HL-60 (cell line): ENCODE results near the gene LIMCH1.

Source experiments
- DNase-seq, 2 experiments: peaks; one replicate each; pipeline ENCODE4 v3.0.0-alpha.2; 2010 to 2020; ENCODE audit warnings: low read depth in 1 of 2, low spot score in 1 of 2
- H3K27ac ChIP-seq: fragments of 250-450 bp; sonication (Bioruptor Pico); replicated peaks from 2 replicates; pipeline ENCODE4 v1.5.1; 2020; ENCODE audit warnings: mild to moderate bottlenecking, moderate library complexity
- H3K27me3 ChIP-seq: fragments of 250-450 bp; sonication (Bioruptor Pico); 2 replicates; pipeline ENCODE4 v1.5.1; 2021; ENCODE audit warnings: mild to moderate bottlenecking, moderate library complexity; ENCODE audit not compliant: insufficient read depth, poor library complexity, severe bottlenecking
- H3K4me3 ChIP-seq: replicated peaks from 2 replicates; pipeline ENCODE4 v1.5.1; 2011; ENCODE audit warnings: mild to moderate bottlenecking, control low read depth, low read length; ENCODE audit not compliant: insufficient read depth
- CTCF ChIP-seq: IDR thresholded peaks from one replicate; pipeline ENCODE4 v1.5.1; 2011; ENCODE audit warnings: low read length, control low read depth, inconsistent platforms; ENCODE audit not compliant: insufficient read depth
- GABPA ChIP-seq: IDR thresholded peaks from 2 replicates; pipeline ENCODE4 v1.6.1; 2012; ENCODE audit warnings: low read depth
- POLR2AphosphoS5 ChIP-seq: IDR thresholded peaks from 2 replicates; pipeline ENCODE4 v1.6.1; 2012; ENCODE audit warnings: low read depth
- SPI1 ChIP-seq: IDR thresholded peaks from 2 replicates; pipeline ENCODE4 v1.6.1; 2012; ENCODE audit warnings: low read depth, mild to moderate bottlenecking, borderline replicate concordance
- TF ChIP-seq, protein P1 (sequence below): IDR thresholded peaks from 2 replicates; pipeline ENCODE4 v1.6.1; 2012; ENCODE audit warnings: low read depth; ENCODE audit not compliant: insufficient replicate concordance

Gene LIMCH1

GRCh38 chr4:41749631-41750039 is 211.7 kb downstream of the LIMCH1 start:
- TF ChIP-seq POLR2AphosphoS5 (no peak), GABPA (no peak), SPI1 (no peak), CTCF (no peak)
- TF ChIP-seq, protein P1, sequence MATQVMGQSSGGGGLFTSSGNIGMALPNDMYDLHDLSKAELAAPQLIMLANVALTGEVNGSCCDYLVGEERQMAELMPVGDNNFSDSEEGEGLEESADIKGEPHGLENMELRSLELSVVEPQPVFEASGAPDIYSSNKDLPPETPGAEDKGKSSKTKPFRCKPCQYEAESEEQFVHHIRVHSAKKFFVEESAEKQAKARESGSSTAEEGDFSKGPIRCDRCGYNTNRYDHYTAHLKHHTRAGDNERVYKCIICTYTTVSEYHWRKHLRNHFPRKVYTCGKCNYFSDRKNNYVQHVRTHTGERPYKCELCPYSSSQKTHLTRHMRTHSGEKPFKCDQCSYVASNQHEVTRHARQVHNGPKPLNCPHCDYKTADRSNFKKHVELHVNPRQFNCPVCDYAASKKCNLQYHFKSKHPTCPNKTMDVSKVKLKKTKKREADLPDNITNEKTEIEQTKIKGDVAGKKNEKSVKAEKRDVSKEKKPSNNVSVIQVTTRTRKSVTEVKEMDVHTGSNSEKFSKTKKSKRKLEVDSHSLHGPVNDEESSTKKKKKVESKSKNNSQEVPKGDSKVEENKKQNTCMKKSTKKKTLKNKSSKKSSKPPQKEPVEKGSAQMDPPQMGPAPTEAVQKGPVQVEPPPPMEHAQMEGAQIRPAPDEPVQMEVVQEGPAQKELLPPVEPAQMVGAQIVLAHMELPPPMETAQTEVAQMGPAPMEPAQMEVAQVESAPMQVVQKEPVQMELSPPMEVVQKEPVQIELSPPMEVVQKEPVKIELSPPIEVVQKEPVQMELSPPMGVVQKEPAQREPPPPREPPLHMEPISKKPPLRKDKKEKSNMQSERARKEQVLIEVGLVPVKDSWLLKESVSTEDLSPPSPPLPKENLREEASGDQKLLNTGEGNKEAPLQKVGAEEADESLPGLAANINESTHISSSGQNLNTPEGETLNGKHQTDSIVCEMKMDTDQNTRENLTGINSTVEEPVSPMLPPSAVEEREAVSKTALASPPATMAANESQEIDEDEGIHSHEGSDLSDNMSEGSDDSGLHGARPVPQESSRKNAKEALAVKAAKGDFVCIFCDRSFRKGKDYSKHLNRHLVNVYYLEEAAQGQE, result no peak
- peaks cover 71% of the 10 kb centered on the region for H3K27me3 ChIP-seq
- H3K27ac ChIP-seq, result no peak overlapping the region
- DNase-seq, result no peak
- no peak overlapping the region for H3K4me3 ChIP-seq
